Smooth muscle cell (in vitro differentiated cells): ENCODE data around the gene OR6M1. TPM values are rescaled to one million over a fixed set of nuclear protein-coding genes. Genes with fewer than 3 reads are reported as not detected.

Experiments
- DNase-seq: peaks from one replicate; lab custom pipeline; 2025; ENCODE audit not compliant: unreplicated experiment; lab: John Stamatoyannopoulos, UW
- H2AFZ ChIP-seq: fragments of 200-600 bp; sonication (generic); 2 replicates; pipeline ENCODE4 v1.6.0; 2016; ENCODE audit warnings: antibody characterized with exemption, low read depth, mild to moderate bottlenecking
- H3F3A ChIP-seq: fragments of 200-600 bp; sonication (generic); 2 replicates; pipeline ENCODE4 v1.6.0; 2017; ENCODE audit warnings: antibody characterized with exemption, low read depth
- H3K27ac ChIP-seq: fragments of 200-600 bp; sonication (generic); 2 replicates; pipeline ENCODE4 v1.5.1; 2016; ENCODE audit warnings: low read depth, mild to moderate bottlenecking
- H3K27me3 ChIP-seq: fragments of 200-600 bp; sonication (generic); 2 replicates; pipeline ENCODE4 v1.6.1; 2016; ENCODE audit warnings: low read depth, mild to moderate bottlenecking
- H3K36me3 ChIP-seq: fragments of 200-600 bp; sonication (generic); 2 replicates; pipeline ENCODE4 v1.5.1; 2016; ENCODE audit warnings: low read depth
- H3K4me1 ChIP-seq: fragments of 200-600 bp; sonication (generic); 2 replicates; pipeline ENCODE4 v1.5.1; 2016; ENCODE audit warnings: low read depth
- H3K4me2 ChIP-seq: fragments of 200-600 bp; sonication (generic); 2 replicates; pipeline ENCODE4 v1.6.0; 2016; ENCODE audit warnings: mild to moderate bottlenecking
- H3K4me3 ChIP-seq: fragments of 200-600 bp; sonication (generic); 2 replicates; pipeline ENCODE4 v1.5.1; 2016; ENCODE audit warnings: mild to moderate bottlenecking
- H3K79me2 ChIP-seq: fragments of 200-600 bp; sonication (generic); 2 replicates; pipeline ENCODE4 v1.6.0; 2016; ENCODE audit warnings: low read depth, mild to moderate bottlenecking
- H3K9ac ChIP-seq: fragments of 200-600 bp; sonication (generic); 2 replicates; pipeline ENCODE4 v1.6.0; 2016; ENCODE audit warnings: low read depth
- H3K9me3 ChIP-seq: fragments of 200-600 bp; sonication (generic); replicated peaks from 2 replicates; pipeline ENCODE4 v1.5.1; 2016; ENCODE audit warnings: low read depth
- H4K20me1 ChIP-seq: fragments of 200-600 bp; sonication (generic); 2 replicates; pipeline ENCODE4 v1.6.0; 2016; ENCODE audit warnings: low read depth
- CTCF ChIP-seq: fragments of 200-600 bp; sonication (generic); IDR thresholded peaks from 2 replicates; pipeline ENCODE4 v1.5.1; 2017; ENCODE audit warnings: borderline replicate concordance, mild to moderate bottlenecking, antibody characterized with exemption; ENCODE audit not compliant: insufficient read depth, poor library complexity, severe bottlenecking
- WGBS: methylation state at CpG from one replicate; pipeline ENCODE4 v1.1.7; 2016; ENCODE audit warnings: low lambda C conversion rate; 5-methylcytosine and 5-hydroxymethylcytosine counted together
- polyA plus RNA-seq: library from polyadenylated mRNA; unstranded; fragments of >200 nt; fragmentation: Nextera tagmentation; extraction: Ambion mirVana; gene quantifications from 2 replicates; pipeline ENCODE4 v1.2.1, GENCODE V29; 2016
- small RNA-seq: library from RNA; depleted of rRNA; stranded (forward); fragments of <200 nt; gene quantifications from one replicate; pipeline ENCODE3, GENCODE V24; 2014
- total RNA-seq: library from RNA; depleted of rRNA; stranded (reverse); fragments of >200 nt; gene quantifications from 2 replicates; pipeline ENCODE4 v1.2.3, GENCODE V29; 2014

OR6M1 gene
- total and polyA plus RNA-seq, 2 experiments from 2014 or later: not detected

- Histone ChIP-seq H4K20me1 (no peaks in the 10 kb centered on the region), H3K9ac (no peak overlapping the region), H3K36me3 (no peaks in the 10 kb centered on the region), H3K79me2 (no peaks in the 10 kb centered on the region), H3K4me2 (no peak overlapping the region), H3K9me3 (no peaks in the 10 kb centered on the region), H3F3A (no peaks in the 10 kb centered on the region), H2AFZ (no peak overlapping the region), H3K27ac (no peak overlapping the region), H3K27me3 (no peaks in the 10 kb centered on the region), H3K4me1 (no peaks in the 10 kb centered on the region), H3K4me3 (no peak overlapping the region)
- DNase-seq: no peak
- no peak for TF ChIP-seq CTCF
- 85% methylated on average over 3 of the region's 3 CpGs for WGBS
Measured at GRCh38 chr11:123757976-123758375, 48.2 kb downstream of the OR6M1 start.

GRCh38 chr11:123755813-123756212 lies 50.3 kb downstream of the OR6M1 start:
- no peak for DNase-seq
- Histone ChIP-seq H3K79me2 (no peaks in the 10 kb centered on the region), H3K4me1 (no peaks in the 10 kb centered on the region), H3F3A (no peaks in the 10 kb centered on the region), H2AFZ (no peak overlapping the region), H4K20me1 (no peaks in the 10 kb centered on the region), H3K4me3 (no peak overlapping the region), H3K36me3 (no peaks in the 10 kb centered on the region), H3K9me3 (no peaks in the 10 kb centered on the region), H3K9ac (no peak overlapping the region), H3K27ac (no peak overlapping the region), H3K27me3 (no peaks in the 10 kb centered on the region), H3K4me2 (no peak overlapping the region)
- WGBS: 92% methylated on average over 3 of the region's 3 CpGs
- no peak for TF ChIP-seq CTCF

Small RNA genes lying within 50 kb of the gene (small RNA-seq; reads per million reads assigned to genes)
- not detected for gene RNU1-21P

Other genes starting within 250 kb of the OR6M1 start
- under 0.01 TPM in 2 replicates for gene SCN3B, start 151.7 kb downstream of the OR6M1 start, total RNA-seq
- 0.23 and 0.46 TPM in 2 replicates for gene SCN3B, start 151.7 kb downstream of the OR6M1 start, polyA plus RNA-seq
- gene ZNF202, start 64.7 kb downstream of the OR6M1 start, total RNA-seq: 3.6 and 6.3 TPM in 2 replicates
- gene ZNF202, start 64.7 kb downstream of the OR6M1 start, polyA plus RNA-seq: 6.1 and 6.2 TPM in 2 replicates
- not detected in 2 replicates for gene OR6X1, start 51.8 kb downstream of the OR6M1 start, total RNA-seq
- gene OR6X1, start 51.8 kb downstream of the OR6M1 start, polyA plus RNA-seq: not detected in 2 replicates
- not detected in 2 replicates for gene TMEM225, start 79.3 kb upstream of the OR6M1 start, total RNA-seq
- gene TMEM225, start 79.3 kb upstream of the OR6M1 start, polyA plus RNA-seq: not detected in 2 replicates
- gene OR8D4, start 95.8 kb upstream of the OR6M1 start, total RNA-seq: not detected in 2 replicates
- gene OR8D4, start 95.8 kb upstream of the OR6M1 start, polyA plus RNA-seq: not detected in 2 replicates
- not detected in 2 replicates for gene OR4D5, start 133.3 kb upstream of the OR6M1 start, total RNA-seq
- not detected in 2 replicates for gene OR4D5, start 133.3 kb upstream of the OR6M1 start, polyA plus RNA-seq
- gene OR6T1, start 137.5 kb upstream of the OR6M1 start, total RNA-seq: not detected in 2 replicates
- gene OR6T1, start 137.5 kb upstream of the OR6M1 start, polyA plus RNA-seq: not detected in 2 replicates
- gene OR10S1, start 171.4 kb upstream of the OR6M1 start, total RNA-seq: not detected in 2 replicates
- not detected in 2 replicates for gene OR10S1, start 171.4 kb upstream of the OR6M1 start, polyA plus RNA-seq
- not detected in 2 replicates for gene OR10G6, start 188.8 kb upstream of the OR6M1 start, total RNA-seq
- not detected in 2 replicates for gene OR10G6, start 188.8 kb upstream of the OR6M1 start, polyA plus RNA-seq
- not detected in 2 replicates for gene OR10G4, start 206.6 kb upstream of the OR6M1 start, total RNA-seq
- gene OR10G4, start 206.6 kb upstream of the OR6M1 start, polyA plus RNA-seq: not detected in 2 replicates
- not detected in 2 replicates for gene OR10G9, start 216.7 kb upstream of the OR6M1 start, total RNA-seq
- not detected in 2 replicates for gene OR10G9, start 216.7 kb upstream of the OR6M1 start, polyA plus RNA-seq
- gene OR10G8, start 220.4 kb upstream of the OR6M1 start, total RNA-seq: not detected in 2 replicates
- not detected in 2 replicates for gene OR10G8, start 220.4 kb upstream of the OR6M1 start, polyA plus RNA-seq
- not detected in 2 replicates for gene OR10G7, start 235.0 kb upstream of the OR6M1 start, total RNA-seq
- not detected in 2 replicates for gene OR10G7, start 235.0 kb upstream of the OR6M1 start, polyA plus RNA-seq